Left renal cortex interstitium (tissue), 4 donors: ENCODE results near the gene KCNH4. TPM values are rescaled to one million over a fixed set of nuclear protein-coding genes. Genes with fewer than 3 reads are reported as not detected.
"Not testable (repeated sequence)": the region's sequence is repeated elsewhere in the genome, so short reads cannot be mapped to it uniquely, and the experiment has no call there.

ENCODE experiments used
- DNase-seq, 4 donors: peaks; one replicate each; pipeline ENCODE4 v3.0.0-alpha.2; 2013; ENCODE audit warnings: low read depth in 4 of 4, low spot score in 2 of 4, missing footprints in 1 of 4
- polyA plus RNA-seq, 4 donors: library from polyadenylated mRNA; unstranded; fragments of 120-200 nt; gene quantifications; one replicate each; pipeline ENCODE4 v1.2.1, GENCODE V29; 2013; ENCODE audit not compliant: insufficient read length in 4 of 4

Gene KCNH4
- polyA plus RNA-seq, 4 donors, result 0.03 to 0.09 (median 0.06) TPM

- no peak for DNase-seq
Observed at GRCh38 chr17:42180411-42180921, 476 bp downstream of the KCNH4 start.

DNA sequence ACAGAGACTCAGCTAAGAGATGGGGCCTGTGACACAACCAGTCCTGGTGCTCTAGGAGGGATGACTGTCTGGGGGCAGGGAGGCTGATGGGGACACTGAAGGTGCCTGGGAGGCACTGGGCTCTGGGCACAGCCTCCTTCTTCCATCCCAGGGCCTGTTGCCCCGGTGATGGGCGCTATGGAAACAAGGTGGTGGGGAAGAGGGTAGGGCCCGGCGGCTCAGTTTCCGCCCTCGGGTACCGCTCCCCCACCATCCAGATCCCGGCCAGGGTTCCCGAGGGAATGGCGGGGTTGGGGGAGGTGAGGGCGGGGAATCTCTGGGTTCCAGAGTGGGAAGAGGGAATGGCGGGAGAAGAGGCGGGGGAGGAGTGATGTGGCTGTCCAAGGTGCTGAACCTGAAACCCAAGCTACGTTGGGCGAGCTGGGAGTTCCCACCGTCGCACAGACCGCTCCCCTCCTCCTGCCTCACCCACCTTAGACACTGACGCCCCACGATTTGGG lies 981 bp downstream of the KCNH4 start:
- peak in 1 of 4 donors; percentile 62 for DNase-seq

- DNase-seq, result no peak
Observed at GRCh38 chr17:42179335-42179734, 1.6 kb downstream of the KCNH4 start.

GRCh38 chr17:42178817-42179216 lies 2.1 kb downstream of the KCNH4 start:
- no peak for DNase-seq

GRCh38 chr17:42177684-42178083 lies 3.3 kb downstream of the KCNH4 start:
- no peak for DNase-seq

GRCh38 chr17:42174126-42174783 lies 6.7 kb downstream of the KCNH4 start:
- no peak for DNase-seq

DNA sequence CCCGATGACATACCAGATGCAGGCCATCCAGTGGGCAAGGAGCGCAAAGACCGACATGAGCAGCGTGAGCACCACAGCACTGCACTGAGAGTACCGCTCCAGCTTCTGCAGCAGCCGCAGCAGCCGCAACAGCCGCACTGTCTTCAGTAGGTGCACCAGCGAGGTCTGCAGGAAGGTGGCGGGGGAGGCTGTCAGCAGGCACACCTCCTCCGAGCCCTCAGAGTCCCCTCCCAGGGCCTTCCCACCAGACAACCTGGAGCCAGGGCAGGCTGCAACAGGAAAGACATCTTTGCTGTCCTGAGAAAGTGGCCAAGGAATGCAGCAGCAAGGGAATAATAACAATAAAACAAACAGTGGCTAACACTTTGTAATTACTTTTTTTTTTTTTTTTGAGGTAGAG lies 9.1 kb downstream of the KCNH4 start:
- DNase-seq, result no peak

GRCh38 chr17:42169351-42169750 lies 11.6 kb downstream of the KCNH4 start:
- DNase-seq, result no peak

DNA sequence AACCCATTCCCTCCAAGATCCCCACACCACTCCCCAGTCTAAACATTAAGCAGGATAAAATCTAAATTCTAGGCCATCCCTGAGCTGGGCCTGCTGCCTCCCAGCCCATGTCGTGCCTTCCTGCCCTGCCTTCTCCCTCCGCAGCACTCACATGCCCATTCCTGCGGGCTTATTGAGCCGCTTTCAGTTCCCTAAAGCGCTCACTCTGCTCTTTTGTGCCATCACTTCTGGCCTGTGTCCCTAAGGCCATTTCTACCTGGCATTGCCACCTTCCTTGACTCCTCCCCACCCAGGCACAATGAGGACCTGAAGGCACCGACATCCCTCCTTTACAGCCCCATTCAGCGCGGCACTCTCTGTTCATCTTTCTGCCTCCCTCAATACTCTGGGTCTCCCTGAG lies 13.1 kb downstream of the KCNH4 start:
- DNase-seq, result no peak

DNA sequence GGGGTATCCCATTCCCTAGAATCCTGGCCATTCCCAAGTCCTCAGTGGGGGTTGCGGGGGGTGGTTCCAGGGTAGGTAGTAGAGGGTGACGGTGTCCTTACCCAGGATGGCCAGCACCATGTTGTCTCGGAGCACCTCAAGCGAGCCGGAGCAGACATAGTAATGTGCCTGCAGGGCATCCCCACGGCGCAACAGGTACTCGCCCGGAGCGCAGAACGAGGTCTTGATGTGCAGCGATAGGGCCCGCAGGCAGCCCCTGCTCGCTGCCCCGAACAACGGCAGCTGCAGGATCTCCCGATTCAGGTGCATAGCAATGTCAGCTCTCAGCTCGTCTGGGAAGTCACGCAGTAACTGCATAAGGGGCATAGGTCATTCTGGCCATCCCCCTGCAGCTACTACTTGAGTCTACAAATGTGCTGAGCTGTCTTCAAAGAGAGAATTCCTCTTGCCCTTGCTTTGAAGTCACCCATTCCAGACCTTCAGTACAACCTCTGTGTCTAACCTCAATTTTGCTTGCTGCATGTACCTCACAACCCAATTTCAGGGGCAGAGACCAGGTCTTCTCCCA lies 14.7 kb downstream of the KCNH4 start:
- no peak for DNase-seq

DNA sequence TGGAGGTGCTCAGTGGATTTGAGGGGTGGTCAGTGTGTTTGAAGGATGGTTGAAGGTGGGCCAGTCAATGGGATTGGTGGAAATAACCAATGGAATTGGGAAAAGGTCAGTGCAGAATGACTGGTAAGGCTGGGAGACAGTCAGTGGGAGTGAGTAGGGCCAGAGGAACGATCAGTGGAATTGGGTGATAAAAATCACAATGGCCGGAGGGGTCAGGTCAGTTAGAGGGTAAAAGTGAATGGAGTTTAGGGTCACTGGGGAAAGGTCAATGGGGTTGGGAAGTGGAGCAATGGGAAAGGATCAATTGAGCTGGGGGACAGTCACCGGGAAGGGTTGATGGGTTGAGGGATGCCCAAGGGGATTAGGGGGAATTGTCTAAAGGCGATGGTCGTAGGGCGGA lies 15.2 kb downstream of the KCNH4 start:
- no peak for DNase-seq

- DNase-seq, result no peak
Observed at GRCh38 chr17:42163696-42164407, 17.1 kb downstream of the KCNH4 start.

GRCh38 chr17:42163113-42163512 lies 17.8 kb downstream of the KCNH4 start:
- DNase-seq, result no peak

DNA sequence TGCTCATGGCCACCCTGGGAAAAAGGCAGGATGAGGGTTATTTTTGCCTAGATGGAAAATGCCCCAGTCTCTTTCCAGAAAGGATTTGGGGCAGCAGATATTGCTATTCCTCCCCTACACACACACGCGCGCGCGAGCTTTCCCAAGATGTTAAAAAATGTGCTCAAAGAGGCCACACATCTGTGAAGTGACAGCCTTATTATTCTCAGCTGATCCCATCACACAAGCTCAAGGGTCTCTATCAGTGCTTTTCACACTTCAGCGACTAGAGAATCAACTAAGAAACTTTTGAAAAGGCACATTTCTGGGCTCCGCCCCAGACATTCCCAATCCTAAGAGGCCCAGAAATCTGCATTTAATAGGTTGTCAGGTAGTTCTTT lies 20.4 kb downstream of the KCNH4 start:
- no peak for DNase-seq

DNA sequence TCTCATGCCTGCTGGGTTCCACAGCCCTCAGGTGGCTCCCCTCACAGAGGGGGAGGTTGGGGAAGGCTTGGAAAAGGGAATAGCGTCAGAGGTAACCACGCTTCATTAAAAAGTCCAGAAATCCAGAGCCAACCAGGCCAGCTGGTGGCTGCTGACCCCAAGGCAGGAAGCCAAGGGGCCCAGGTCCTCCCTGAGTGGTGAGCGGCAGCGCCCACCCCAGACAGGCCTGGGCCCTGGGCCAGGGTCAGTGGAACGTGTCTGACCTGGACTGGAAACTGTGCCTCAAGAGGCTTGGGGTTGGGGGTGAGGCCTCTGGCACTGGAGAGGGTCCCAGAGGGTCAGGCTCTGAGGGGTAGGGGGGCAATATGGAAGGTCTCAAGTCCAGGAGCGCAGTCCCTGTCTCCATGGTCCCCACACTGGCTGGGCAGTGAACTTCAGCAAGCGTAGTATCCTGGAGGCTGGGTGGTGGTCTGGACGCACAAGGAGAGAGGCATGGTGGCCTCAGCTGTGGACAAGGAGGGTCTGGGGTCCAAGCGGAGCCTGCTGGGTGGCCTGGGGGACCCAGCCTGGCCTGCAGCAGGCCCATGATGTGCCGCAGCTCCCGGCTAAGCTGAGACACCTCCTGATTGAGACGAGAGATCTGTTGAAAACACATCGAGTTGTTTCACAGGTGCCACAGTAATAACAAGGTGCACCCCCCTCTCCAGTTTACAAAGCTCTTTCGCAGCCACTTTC lies 21.0 kb downstream of the KCNH4 start:
- no peak for DNase-seq

DNA sequence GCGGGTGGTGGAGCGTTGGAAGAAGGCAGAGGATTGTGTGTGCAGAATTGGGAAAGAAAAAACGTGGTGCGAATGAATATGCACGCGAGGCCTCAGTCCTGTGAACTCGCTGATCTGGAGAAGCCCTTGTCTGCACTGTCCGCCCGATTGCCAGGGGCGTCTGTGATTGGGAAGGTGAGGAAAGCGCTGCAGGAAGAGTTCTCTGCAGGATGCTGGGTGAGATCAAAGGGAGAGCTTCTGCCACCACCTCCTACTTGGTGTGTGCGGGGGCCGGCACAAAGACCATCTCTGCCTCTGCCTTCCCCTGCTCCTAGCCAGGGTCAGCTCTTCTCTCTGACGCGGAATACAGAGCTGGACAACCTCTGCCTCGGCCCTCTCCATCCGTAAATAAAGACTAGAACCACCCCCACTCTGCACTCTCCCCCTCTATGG lies 25.3 kb downstream of the KCNH4 start:
- DNase-seq, result no peak

DNA sequence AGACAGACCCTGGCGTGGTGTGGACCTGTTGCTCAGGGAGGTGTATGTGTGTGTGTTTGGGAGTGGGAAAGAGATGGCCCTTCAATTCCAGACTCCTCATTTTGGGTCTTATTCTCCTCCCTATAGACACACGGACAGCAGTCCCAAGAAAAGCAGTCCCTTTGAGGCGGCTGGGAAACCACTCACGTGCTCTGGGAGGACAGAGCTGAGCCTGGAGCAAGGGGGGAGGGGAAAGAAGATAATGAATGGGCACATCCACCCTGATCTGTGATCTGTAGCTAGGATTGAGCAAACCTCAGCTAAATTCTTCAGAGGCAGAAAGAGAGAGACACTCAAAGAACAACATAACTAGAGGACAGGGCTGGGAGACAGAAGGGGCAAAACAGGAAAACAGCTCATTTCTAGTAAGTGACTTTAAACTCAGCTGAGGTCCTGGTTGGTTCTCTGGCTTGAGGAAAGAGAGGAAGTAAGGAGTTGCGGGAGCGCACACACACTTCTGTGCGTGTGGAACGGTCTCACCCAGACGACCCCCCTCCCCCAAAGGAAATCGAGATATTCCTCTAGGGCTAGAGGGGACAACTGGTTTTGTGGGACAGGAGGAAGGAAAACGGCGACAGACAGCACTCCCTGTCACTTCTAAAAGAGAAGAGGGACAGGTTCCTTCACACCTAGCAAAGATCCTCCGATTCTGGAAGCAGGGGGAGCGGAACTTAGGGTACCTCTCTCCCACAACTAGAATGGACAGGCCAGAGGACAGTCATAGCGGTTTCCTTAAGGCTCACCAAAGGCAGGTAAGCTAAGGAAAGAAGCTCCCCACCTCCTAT lies 26.8 kb downstream of the KCNH4 start:
- no peak for DNase-seq

- no peak for DNase-seq
Observed at GRCh38 chr17:42146911-42147607, 33.9 kb downstream of the KCNH4 start.

DNA sequence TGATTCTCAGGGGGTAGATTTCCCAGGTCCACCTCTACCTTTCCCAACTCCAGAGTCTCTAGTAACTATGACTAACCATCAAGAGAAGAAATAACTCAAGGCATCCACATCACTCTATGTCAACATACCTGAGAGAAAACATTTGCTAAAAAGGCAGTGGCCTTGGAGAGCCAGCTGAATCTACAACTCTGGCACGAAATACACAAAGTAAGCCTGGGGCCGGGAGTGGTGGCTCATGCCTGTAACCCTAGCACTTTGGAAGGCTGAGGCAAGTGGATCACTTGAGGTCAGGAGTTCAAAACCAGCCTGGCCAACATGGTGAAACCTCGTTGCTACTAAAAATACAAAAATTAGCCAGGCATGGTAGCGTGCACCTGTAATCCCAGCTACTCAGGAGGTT lies 37.8 kb downstream of the KCNH4 start:
- not testable (repeated sequence) for DNase-seq
